ENCODE measurements around the gene JOSD2.

Gene JOSD2

GRCh38 chr19:50537769-50538230 is 26.8 kb upstream of the JOSD2 start:
- TF ChIP-seq CTCF (IDR thresholded peaks at IDR 0.05), result no peak
- H3K4me3 ChIP-seq (ENCODE audit: low read depth in 1 of 2, low read length in 1 of 2), result no peak overlapping the region
- H3K4me1 ChIP-seq (ENCODE audit: control insufficient read depth in 1 of 2, insufficient read depth in 1 of 2, low read depth in 1 of 2, low read length in 1 of 2), result no peaks in the 10 kb centered on the region
- H3K27me3 ChIP-seq, result peaks cover 9% of the 10 kb centered on the region
- peaks cover under 1% of the 10 kb centered on the region for H3K9me3 ChIP-seq
- no peak overlapping the region for H3K27ac ChIP-seq
- no peaks in the 10 kb centered on the region for H3K36me3 ChIP-seq

GRCh38 chr19:50537306-50537685 is 26.3 kb upstream of the JOSD2 start:
- Histone ChIP-seq H3K4me3 (ENCODE audit: low read depth in 1 of 2, low read length in 1 of 2) (no peak overlapping the region), H3K27ac (no peak overlapping the region), H3K36me3 (no peaks in the 10 kb centered on the region), H3K4me1 (ENCODE audit: control insufficient read depth in 1 of 2, insufficient read depth in 1 of 2, low read depth in 1 of 2, low read length in 1 of 2) (no peaks in the 10 kb centered on the region), H3K9me3 (peaks cover 5% of the 10 kb centered on the region), H3K27me3 (peaks cover 14% of the 10 kb centered on the region)
- no peak for TF ChIP-seq CTCF (IDR thresholded peaks at IDR 0.05)

- Histone ChIP-seq H3K4me3 (ENCODE audit: low read depth in 1 of 2, low read length in 1 of 2) (no peak overlapping the region), H3K36me3 (no peaks in the 10 kb centered on the region), H3K27ac (no peak overlapping the region), H3K4me1 (ENCODE audit: control insufficient read depth in 1 of 2, insufficient read depth in 1 of 2, low read depth in 1 of 2, low read length in 1 of 2) (no peaks in the 10 kb centered on the region), H3K9me3 (peaks cover 5% of the 10 kb centered on the region), H3K27me3 (peaks cover 19% of the 10 kb centered on the region)
- no peak for TF ChIP-seq CTCF (IDR thresholded peaks at IDR 0.05)
Measured at GRCh38 chr19:50536662-50537305, 25.8 kb upstream of the JOSD2 start.

GRCh38 chr19:50535672-50536187 is 24.7 kb upstream of the JOSD2 start:
- H3K36me3 ChIP-seq, result no peaks in the 10 kb centered on the region
- H3K27me3 ChIP-seq, result peaks cover 19% of the 10 kb centered on the region
- H3K9me3 ChIP-seq, result peaks cover 5% of the 10 kb centered on the region
- H3K4me1 ChIP-seq (ENCODE audit: control insufficient read depth in 1 of 2, insufficient read depth in 1 of 2, low read depth in 1 of 2, low read length in 1 of 2), result no peaks in the 10 kb centered on the region
- no peak overlapping the region for H3K4me3 ChIP-seq (ENCODE audit: low read depth in 1 of 2, low read length in 1 of 2)
- H3K27ac ChIP-seq, result no peak overlapping the region
- no peak for TF ChIP-seq CTCF (IDR thresholded peaks at IDR 0.05)

GRCh38 chr19:50534478-50534877 is 23.5 kb upstream of the JOSD2 start:
- Histone ChIP-seq H3K27me3 (peaks cover 19% of the 10 kb centered on the region), H3K4me1 (ENCODE audit: control insufficient read depth in 1 of 2, insufficient read depth in 1 of 2, low read depth in 1 of 2, low read length in 1 of 2) (no peaks in the 10 kb centered on the region), H3K9me3 (peaks cover 5% of the 10 kb centered on the region), H3K4me3 (ENCODE audit: low read depth in 1 of 2, low read length in 1 of 2) (no peak overlapping the region), H3K27ac (no peak overlapping the region), H3K36me3 (no peaks in the 10 kb centered on the region)
- no peak for TF ChIP-seq CTCF (IDR thresholded peaks at IDR 0.05)
